GM19239 (cell line): ENCODE measurements around the gene UBE2L6.

Source experiments
- DNase-seq: peaks from one replicate; pipeline ENCODE4 v3.0.0; 2011; ENCODE audit warnings: low spot score; ENCODE audit not compliant: insufficient read length
- FAIRE-seq: peaks from 2 replicates; lab custom pipeline; 2011; peaks lifted over from hg19 to GRCh38; lab: Jason Lieb, UNC

Gene UBE2L6

DNA sequence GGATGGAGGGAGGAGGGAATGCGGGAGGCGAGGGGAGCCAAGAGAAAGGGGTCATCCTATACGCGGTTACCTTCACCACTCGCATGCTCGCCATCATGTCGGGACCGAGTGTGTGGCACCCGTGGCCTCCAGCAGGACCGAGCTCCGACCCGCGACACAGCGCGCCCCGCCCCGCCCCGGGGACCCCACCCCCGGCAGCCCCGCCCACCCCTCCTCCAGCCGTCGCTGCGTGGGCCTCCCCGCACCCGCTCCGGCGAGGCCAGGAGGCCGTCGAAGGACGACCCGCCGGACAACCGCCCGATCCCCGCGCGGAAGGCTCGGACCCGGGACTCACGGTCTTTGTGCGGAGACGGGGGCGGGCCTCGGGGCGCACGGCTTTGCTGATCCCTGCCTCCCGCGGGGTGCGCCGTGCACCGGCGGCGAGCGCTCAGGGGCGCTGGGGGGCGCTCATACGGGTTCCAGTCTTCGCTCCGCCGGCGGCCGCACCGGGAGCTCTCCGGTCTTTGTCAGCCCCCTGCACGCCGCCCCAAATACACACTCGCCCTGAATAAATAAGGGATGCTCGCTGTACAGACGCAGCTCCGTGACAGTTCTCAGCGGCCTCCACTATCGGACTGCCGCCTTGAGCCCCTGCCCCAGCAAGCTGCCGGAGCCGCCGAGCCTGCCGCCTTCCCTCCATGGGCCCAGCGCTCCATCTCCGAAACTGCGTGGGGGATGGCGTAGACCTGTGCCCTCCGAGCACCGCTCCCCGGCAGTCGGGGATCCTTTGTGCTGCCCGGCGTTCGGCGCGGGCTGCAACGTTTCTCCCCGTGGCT, at the start of gene UBE2L6:
Gene UBE2L6, minus strand, starts transcription at position 158 of the 815 bp plus-strand sequence. Its CDS starts 61 bp downstream, at position 97.
- FAIRE-seq (peak; percentile 79), DNase-seq (peak; percentile 72)

DNA sequence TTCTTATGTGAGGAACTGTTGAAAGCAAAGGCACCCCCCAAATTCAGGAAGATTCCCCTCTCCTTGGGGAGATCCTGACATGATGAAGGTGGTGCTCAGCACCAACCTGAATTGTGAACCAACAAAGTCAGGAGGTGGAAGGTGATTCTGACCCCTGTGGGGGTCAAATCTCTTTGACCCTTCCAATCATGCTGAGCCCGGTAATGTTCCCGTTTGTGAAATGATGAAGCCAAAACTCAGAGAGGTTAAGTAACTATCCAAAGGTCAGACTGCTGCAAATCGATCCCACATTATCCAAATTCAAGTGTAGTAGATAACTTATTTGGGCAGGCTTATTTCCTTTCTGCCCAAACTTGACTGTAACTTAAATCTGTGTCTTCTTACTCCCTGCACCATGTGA, 49.1 kb upstream of the UBE2L6 start:
- DNase-seq = no peak
- FAIRE-seq = no peak

DNA sequence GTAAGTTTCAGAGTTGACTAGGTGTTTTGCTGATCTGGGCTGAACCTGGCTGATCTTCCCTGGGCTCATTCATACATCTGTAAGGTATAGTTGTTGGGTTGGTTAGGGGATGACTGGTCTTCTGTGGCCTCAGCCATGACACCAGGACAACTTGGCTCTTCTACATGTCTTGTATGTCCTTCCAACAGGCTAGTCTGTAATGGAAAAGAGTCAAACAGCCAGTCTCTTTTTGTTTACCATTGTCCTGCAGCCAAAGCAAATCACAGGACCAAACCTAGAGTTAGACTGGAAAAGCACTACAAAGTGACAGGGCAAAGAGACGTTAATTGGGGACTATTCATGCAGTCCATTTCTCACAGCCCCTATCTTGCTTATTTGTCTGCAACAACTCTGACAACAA, 47.8 kb upstream of the UBE2L6 start:
- FAIRE-seq (no peak), DNase-seq (no peak)

DNA sequence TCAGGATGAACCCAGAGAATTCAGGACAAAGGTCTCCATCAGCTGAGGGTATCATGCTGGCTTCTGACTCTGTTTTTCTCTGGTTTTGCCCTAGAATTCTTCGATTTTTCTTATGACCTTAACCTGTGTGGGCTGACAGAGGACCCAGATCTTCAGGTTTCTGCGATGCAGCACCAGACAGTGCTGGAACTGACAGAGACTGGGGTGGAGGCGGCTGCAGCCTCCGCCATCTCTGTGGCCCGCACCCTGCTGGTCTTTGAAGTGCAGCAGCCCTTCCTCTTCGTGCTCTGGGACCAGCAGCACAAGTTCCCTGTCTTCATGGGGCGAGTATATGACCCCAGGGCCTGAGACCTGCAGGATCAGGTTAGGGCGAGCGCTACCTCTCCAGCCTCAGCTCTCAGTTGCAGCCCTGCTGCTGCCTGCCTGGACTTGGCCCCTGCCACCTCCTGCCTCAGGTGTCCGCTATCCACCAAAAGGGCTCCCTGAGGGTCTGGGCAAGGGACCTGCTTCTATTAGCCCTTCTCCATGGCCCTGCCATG, 46.8 kb upstream of the UBE2L6 start:
- FAIRE-seq (no peak), DNase-seq (no peak)

GRCh38 chr11:57610170-57610569, 42.7 kb upstream of the UBE2L6 start:
- FAIRE-seq (no peak), DNase-seq (no peak)

DNA sequence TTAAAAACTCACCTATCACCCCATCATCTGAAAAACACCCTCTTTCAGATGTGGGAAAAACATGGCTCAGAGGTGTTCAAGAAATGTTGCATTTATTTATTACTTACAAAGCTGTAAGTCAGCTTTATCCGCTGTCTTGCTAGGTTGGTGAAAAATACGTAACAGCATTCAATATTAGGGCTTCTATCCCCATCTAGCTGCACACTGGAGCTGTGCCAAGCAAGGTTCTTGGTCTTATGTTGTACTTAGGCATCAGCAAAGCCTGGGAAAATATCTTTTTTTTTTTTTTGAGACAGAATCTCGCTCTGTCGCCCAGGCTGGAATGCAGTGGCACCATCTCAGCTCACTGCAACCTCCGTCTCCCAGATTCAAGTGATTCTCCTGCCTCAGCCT, 37.6 kb upstream of the UBE2L6 start:
- no peak for FAIRE-seq
- DNase-seq = no peak

- FAIRE-seq (no peak), DNase-seq (no peak)
Observed at GRCh38 chr11:57604296-57605027, 37.0 kb upstream of the UBE2L6 start.

DNA sequence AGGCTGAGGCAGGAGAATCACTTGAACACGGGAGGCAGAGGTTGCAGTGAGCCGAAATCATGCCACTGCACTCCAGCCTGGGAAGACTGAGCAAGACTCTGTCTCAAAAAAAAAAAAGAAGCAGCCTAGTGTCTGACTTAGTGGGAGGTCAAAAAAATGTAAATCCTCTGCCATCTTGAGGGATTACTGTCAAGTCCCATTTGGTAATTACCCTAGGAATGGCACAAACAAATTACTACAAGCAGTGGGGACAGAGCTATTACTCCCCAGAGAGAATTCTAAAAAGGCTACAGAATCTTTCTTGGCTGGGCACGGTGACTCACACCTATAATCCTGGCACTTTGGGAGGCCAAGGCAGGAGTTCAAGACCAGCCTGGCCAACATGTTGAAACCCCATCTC, 33.8 kb upstream of the UBE2L6 start:
- DNase-seq = no peak
- FAIRE-seq = no peak

DNA sequence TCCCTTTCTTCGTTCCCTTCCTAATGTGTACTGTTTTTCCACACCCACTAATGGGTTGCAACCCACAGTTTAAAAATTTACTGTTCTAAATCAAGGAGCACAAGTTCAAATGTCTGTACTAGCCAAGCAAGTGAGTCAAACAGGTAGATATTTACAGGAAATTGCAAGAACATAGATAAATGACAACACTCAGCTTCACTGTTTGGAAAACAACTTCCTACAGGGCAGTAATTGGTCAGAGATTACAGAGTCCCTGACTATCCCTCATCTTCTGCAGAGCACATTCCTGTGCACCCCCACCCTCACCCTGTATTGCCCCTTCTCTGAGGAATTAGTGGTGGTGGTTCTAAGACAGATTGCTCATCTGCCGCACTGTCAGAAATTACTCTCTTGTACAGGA, 31.9 kb upstream of the UBE2L6 start:
- FAIRE-seq (no peak), DNase-seq (no peak)

DNA sequence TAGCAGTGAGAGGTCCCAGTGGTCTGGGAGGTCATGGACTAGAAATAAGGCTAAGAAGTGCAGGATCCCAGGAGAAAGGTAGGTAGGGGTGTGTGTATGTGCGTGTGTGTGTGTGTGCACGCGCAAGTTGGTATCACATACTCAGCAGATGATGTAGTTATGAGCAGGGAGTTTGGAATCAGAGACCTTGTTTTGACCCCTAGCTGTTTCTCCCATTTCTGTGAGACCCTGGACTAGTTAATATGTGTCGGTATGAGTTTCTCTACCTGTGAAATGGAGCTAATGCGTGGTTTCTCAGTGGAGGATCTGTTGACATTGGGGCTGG, 31.3 kb upstream of the UBE2L6 start:
- FAIRE-seq (no peak), DNase-seq (no peak)

GRCh38 chr11:57597916-57598830, 30.7 kb upstream of the UBE2L6 start:
- no peak for DNase-seq

GRCh38 chr11:57597461-57597915, 30.0 kb upstream of the UBE2L6 start, which contains the start of gene SERPING1:
Gene SERPING1, plus strand, starts transcription at chr11:57597685. Its CDS starts 586 bp downstream, at chr11:57598271.
- no peak for DNase-seq
- FAIRE-seq = no peak

More at GRCh38 chr11:57597916-57598830, 30.7 kb upstream of the UBE2L6 start:
- FAIRE-seq = no peak

GRCh38 chr11:57596266-57596885, 28.9 kb upstream of the UBE2L6 start:
- no peak for DNase-seq

GRCh38 chr11:57588046-57588710, 20.7 kb upstream of the UBE2L6 start:
- no peak for DNase-seq
- FAIRE-seq = no peak

More at GRCh38 chr11:57596266-57596885, 28.9 kb upstream of the UBE2L6 start:
- no peak for FAIRE-seq

DNA sequence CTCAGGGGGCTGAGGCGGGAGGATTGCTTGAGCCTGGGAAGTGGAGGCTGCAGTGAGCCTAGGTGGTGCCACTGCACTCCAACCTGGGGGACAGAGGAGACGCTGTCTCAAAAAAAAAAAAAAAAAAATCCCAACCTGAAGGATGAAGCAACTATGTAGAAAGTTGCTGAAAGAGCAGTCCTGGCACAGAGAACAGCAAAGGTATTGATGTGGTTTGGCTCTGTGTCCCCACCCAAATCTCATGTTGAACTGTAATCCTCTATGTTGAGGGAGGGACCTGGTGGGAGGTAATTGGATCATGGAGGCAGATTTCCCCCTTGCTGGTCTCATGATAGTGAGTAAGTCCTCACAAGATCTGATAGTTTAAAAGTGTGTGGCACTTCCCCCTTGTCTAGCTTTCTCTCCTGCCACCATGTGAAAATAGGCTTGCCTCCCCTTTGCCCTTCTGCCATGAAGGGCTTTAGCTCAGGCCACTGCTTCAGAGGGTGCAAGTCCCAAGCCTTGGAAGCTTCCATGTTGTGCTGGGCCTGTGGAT, 19.3 kb upstream of the UBE2L6 start:
- DNase-seq = no peak

DNA sequence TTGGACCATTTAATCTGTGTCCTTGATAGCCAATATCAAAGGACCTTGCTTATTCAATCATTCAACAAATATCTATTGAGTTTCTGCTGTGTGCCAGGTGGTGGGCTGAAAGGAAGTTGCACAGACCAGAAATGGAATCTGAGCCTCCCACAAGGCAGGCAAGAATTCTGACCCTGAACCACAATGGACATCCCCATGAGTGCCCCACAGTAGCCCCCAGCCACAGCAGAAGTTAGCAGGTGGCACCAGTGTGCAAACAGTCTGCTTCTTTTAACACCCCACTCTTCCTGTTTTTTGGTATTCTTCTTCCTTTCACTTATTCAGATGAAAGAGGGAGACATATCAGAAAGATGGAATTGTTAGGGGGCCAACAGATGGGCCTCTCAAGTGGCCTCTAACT, 17.8 kb upstream of the UBE2L6 start:
- no peak for FAIRE-seq

More for the DNA sequence above, 19.3 kb upstream of the UBE2L6 start:
- no peak for FAIRE-seq

DNA sequence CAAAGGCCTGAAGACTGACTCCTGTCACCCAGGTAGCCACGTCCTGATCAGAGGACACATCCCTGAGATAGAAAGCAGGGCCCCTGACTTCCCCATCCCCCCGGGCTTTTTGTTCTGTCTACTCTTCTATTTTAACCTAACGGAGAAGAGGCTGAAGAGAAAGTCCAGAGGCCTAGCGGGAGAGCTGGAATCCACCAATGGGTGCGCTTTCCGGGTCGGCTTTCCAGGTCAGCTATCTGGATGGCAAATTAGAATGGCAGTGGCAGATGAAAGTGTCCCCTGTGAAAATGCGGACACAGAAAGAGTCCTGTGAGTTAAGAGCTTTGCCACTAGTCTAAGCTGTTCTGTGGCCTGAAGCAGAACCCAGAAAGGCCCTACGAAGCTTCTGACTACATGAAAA, 16.9 kb upstream of the UBE2L6 start:
- FAIRE-seq = no peak
- no peak for DNase-seq

More for the DNA sequence above, 17.8 kb upstream of the UBE2L6 start:
- DNase-seq = no peak

DNA sequence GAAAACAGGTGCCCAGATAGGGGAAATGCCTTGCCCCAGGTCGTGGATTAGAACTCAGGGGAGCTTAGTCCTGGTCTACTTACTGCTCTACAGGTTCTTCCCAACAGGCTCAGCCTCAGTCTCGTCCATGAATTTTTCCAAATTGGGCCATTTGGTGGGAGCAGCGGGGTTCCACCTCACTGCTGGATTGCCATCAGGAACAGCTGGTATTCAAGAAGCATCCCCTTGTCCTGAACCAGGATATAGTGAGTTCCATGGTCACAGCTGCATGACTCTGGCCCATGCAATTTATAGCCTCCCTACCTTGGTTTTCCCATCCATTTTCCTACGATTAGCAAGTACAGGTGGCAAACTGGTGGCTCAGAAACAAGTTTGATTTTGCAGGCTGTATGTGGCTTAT, 6.6 kb upstream of the UBE2L6 start:
- DNase-seq (no peak), FAIRE-seq (no peak)

- DNase-seq = no peak
Observed at GRCh38 chr11:57571606-57572005, 4.1 kb upstream of the UBE2L6 start.

More at GRCh38 chr11:57571606-57572005, 4.1 kb upstream of the UBE2L6 start:
- no peak for FAIRE-seq
